SU-DHL-6 (cell line): ENCODE data around the gene ASCC3.

Source experiments
- H2AFZ ChIP-seq: fragments of 200-600 bp; sonication (generic); 2 replicates; pipeline ENCODE4 v1.6.1; 2014; ENCODE audit warnings: low read depth, mild to moderate bottlenecking, moderate library complexity, mixed read lengths, antibody characterized with exemption, low read length; ENCODE audit not compliant: severe bottlenecking
- H3F3A ChIP-seq: fragments of 200-600 bp; shearing (Covaris generic); 2 replicates; pipeline ENCODE4 v1.6.0; 2016; ENCODE audit warnings: antibody characterized with exemption, mild to moderate bottlenecking; ENCODE audit not compliant: insufficient read depth
- H3K27ac ChIP-seq: fragments of 200-600 bp; sonication (generic); 2 replicates; pipeline ENCODE4 v1.5.1; 2016; ENCODE audit warnings: low read depth, mild to moderate bottlenecking, low read length, moderate library complexity, mixed read lengths
- H3K27me3 ChIP-seq: fragments of 200-600 bp; sonication (generic), shearing (Covaris generic); 2 replicates; pipeline ENCODE4 v1.6.0; 2014; ENCODE audit warnings: mild to moderate bottlenecking, low read length
- H3K36me3 ChIP-seq: fragments of 200-600 bp; sonication (generic); 2 replicates; pipeline ENCODE4 v1.6.1; 2014; ENCODE audit warnings: mild to moderate bottlenecking, low read length, mixed read lengths
- H3K4me2 ChIP-seq: fragments of 300-600, 200-600 bp; shearing (Covaris generic), sonication (generic); 2 replicates; pipeline ENCODE4 v1.6.0; 2014; ENCODE audit warnings: low read length, low read depth, mild to moderate bottlenecking; ENCODE audit not compliant: poor library complexity, severe bottlenecking
- H3K4me3 ChIP-seq: fragments of 200-600 bp; sonication (generic); 2 replicates; pipeline ENCODE4 v1.5.1; 2014; ENCODE audit warnings: antibody characterized with exemption, low read length, mild to moderate bottlenecking, mixed read lengths; ENCODE audit not compliant: insufficient read depth, poor library complexity, severe bottlenecking
- H3K79me2 ChIP-seq: fragments of 200-600 bp; sonication (generic); 2 replicates; pipeline ENCODE4 v1.6.1; 2014; ENCODE audit warnings: mild to moderate bottlenecking, low read length, moderate library complexity; ENCODE audit not compliant: insufficient read depth
- H3K9ac ChIP-seq: fragments of 200-600 bp; sonication (generic); 2 replicates; pipeline ENCODE4 v1.7.0; 2014; ENCODE audit warnings: mild to moderate bottlenecking, low read length
- H3K9me2 ChIP-seq: fragments of 200-600 bp; sonication (generic); replicated peaks from 2 replicates; pipeline ENCODE4 v1.6.1; 2014; ENCODE audit warnings: low read length; ENCODE audit not compliant: insufficient read depth
- H3K9me3 ChIP-seq: fragments of 200-600 bp; sonication (generic); 2 replicates; pipeline ENCODE4 v1.6.1; 2014; ENCODE audit warnings: low read length, mixed read lengths; ENCODE audit not compliant: insufficient read depth
- H4K20me1 ChIP-seq: fragments of 200-600 bp; sonication (generic); 2 replicates; pipeline ENCODE4 v1.6.1; 2014; ENCODE audit warnings: low read depth, mild to moderate bottlenecking, antibody characterized with exemption, low read length, moderate library complexity, mixed read lengths
- CTCF ChIP-seq: fragments of 200-600 bp; sonication (generic); IDR thresholded peaks from one replicate; pipeline ENCODE4 v1.5.1; 2017; ENCODE audit warnings: antibody characterized with exemption, mild to moderate bottlenecking, low read length, moderate library complexity; ENCODE audit not compliant: insufficient read depth, poor library complexity, severe bottlenecking
- EZH2phosphoT487 ChIP-seq: fragments of 200-600 bp; sonication (generic), shearing (Covaris generic); conservative IDR thresholded peaks from 2 replicates; pipeline ENCODE4 v1.6.1; 2018; ENCODE audit warnings: mild to moderate bottlenecking, antibody characterized with exemption, low read length, moderate library complexity, mixed read lengths

Gene ASCC3

GRCh38 chr6:100851819-100852218, 29.3 kb downstream of the ASCC3 start:
- peaks cover 17% of the 10 kb centered on the region; the same call in 1 of the 2 replicates for H3K36me3 ChIP-seq
- no peaks in the 10 kb centered on the region for H3K9me2 ChIP-seq
- peaks cover under 1% of the 10 kb centered on the region; the same call in 1 of the 2 replicates for H3K79me2 ChIP-seq
- no peak overlapping the region for H3K4me2 ChIP-seq
- H3K9me3 ChIP-seq: no peaks in the 10 kb centered on the region
- no peaks in the 10 kb centered on the region; the same call in 1 of the 2 replicates for H4K20me1 ChIP-seq
- TF ChIP-seq CTCF (no peak), EZH2phosphoT487 (no peak)
- no peak overlapping the region for H3K9ac ChIP-seq
- no peaks in the 10 kb centered on the region for H3K27me3 ChIP-seq
- no peak overlapping the region for H3K4me3 ChIP-seq
- no peak overlapping the region for H3K27ac ChIP-seq
- H2AFZ ChIP-seq: no peak overlapping the region
- H3F3A ChIP-seq: no peaks in the 10 kb centered on the region

GRCh38 chr6:100850174-100850573, 31.0 kb downstream of the ASCC3 start:
- Histone ChIP-seq H3K9ac (no peak overlapping the region), H3K36me3 (peaks cover 17% of the 10 kb centered on the region; the same call in 1 of the 2 replicates), H3K9me3 (no peaks in the 10 kb centered on the region), H3K79me2 (peaks cover 15% of the 10 kb centered on the region; the same call in 1 of the 2 replicates), H3K27ac (no peak overlapping the region), H3K4me3 (no peak overlapping the region), H3K9me2 (no peaks in the 10 kb centered on the region), H3K27me3 (no peaks in the 10 kb centered on the region), H3K4me2 (no peak overlapping the region), H2AFZ (no peak overlapping the region), H3F3A (no peaks in the 10 kb centered on the region), H4K20me1 (no peaks in the 10 kb centered on the region)
- TF ChIP-seq EZH2phosphoT487 (no peak), CTCF (no peak)

- Histone ChIP-seq H3K9me3 (no peaks in the 10 kb centered on the region), H4K20me1 (no peaks in the 10 kb centered on the region), H3K9me2 (no peaks in the 10 kb centered on the region), H3F3A (no peaks in the 10 kb centered on the region), H2AFZ (no peak overlapping the region), H3K79me2 (peaks cover 24% of the 10 kb centered on the region), H3K9ac (no peak overlapping the region), H3K4me3 (no peak overlapping the region), H3K4me2 (no peak overlapping the region), H3K27ac (no peak overlapping the region), H3K27me3 (no peaks in the 10 kb centered on the region), H3K36me3 (peaks cover 17% of the 10 kb centered on the region; the same call in 1 of the 2 replicates)
- TF ChIP-seq EZH2phosphoT487: no peak
- TF ChIP-seq CTCF: no peak
Observed at GRCh38 chr6:100846276-100846675, 34.9 kb downstream of the ASCC3 start.
